Body of pancreas (tissue), 4 donors: ENCODE results near the gene PATJ.

Experiments
- POLR2A ChIP-seq, 3 donors: fragments of 450-650 bp; IDR thresholded peaks; one replicate each; pipeline ENCODE4 v1.6.1; 2016; ENCODE audit warnings: antibody characterized with exemption in 3 of 3, mild to moderate bottlenecking in 2 of 3
- TF ChIP-seq, protein P1 (sequence below), 7 experiments: fragments of 450-650 bp in 4 of 7; fragments of 200-600 bp in 3 of 7; sonication (generic) in 3 of 7; IDR thresholded peaks; one replicate each; pipeline ENCODE4 v1.5.1; 2016 to 2019; ENCODE audit warnings: antibody characterized with exemption in 7 of 7

DNA sequence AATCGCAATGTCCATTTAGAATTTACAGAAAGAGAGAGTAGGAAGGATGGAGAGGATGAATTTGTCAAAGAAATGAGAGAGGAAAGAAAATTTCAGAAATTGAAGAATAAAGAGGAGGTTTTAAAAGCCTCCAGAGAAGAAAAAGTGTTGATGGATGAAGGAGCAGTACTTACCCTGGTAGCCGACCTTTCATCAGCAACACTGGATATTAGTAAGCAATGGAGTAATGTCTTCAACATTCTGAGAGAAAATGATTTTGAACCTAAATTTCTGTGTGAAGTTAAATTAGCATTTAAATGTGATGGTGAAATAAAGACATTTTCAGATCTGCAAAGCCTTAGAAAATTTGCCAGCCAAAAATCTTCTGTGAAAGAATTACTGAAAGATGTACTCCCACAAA, 464.9 kb downstream of the PATJ start:
- TF ChIP-seq, protein P1, sequence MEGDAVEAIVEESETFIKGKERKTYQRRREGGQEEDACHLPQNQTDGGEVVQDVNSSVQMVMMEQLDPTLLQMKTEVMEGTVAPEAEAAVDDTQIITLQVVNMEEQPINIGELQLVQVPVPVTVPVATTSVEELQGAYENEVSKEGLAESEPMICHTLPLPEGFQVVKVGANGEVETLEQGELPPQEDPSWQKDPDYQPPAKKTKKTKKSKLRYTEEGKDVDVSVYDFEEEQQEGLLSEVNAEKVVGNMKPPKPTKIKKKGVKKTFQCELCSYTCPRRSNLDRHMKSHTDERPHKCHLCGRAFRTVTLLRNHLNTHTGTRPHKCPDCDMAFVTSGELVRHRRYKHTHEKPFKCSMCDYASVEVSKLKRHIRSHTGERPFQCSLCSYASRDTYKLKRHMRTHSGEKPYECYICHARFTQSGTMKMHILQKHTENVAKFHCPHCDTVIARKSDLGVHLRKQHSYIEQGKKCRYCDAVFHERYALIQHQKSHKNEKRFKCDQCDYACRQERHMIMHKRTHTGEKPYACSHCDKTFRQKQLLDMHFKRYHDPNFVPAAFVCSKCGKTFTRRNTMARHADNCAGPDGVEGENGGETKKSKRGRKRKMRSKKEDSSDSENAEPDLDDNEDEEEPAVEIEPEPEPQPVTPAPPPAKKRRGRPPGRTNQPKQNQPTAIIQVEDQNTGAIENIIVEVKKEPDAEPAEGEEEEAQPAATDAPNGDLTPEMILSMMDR (IDR thresholded peaks at IDR 0.05): no peak
- TF ChIP-seq POLR2A (IDR thresholded peaks at IDR 0.05): no peak
